NCI-H2227 (cell line): ENCODE results near the gene MAD1L1.

ENCODE experiments used
- DNase-seq: peaks from one replicate; lab custom pipeline; 2025; ENCODE audit not compliant: unreplicated experiment; lab: John Stamatoyannopoulos, UW

The MAD1L1 gene

DNA sequence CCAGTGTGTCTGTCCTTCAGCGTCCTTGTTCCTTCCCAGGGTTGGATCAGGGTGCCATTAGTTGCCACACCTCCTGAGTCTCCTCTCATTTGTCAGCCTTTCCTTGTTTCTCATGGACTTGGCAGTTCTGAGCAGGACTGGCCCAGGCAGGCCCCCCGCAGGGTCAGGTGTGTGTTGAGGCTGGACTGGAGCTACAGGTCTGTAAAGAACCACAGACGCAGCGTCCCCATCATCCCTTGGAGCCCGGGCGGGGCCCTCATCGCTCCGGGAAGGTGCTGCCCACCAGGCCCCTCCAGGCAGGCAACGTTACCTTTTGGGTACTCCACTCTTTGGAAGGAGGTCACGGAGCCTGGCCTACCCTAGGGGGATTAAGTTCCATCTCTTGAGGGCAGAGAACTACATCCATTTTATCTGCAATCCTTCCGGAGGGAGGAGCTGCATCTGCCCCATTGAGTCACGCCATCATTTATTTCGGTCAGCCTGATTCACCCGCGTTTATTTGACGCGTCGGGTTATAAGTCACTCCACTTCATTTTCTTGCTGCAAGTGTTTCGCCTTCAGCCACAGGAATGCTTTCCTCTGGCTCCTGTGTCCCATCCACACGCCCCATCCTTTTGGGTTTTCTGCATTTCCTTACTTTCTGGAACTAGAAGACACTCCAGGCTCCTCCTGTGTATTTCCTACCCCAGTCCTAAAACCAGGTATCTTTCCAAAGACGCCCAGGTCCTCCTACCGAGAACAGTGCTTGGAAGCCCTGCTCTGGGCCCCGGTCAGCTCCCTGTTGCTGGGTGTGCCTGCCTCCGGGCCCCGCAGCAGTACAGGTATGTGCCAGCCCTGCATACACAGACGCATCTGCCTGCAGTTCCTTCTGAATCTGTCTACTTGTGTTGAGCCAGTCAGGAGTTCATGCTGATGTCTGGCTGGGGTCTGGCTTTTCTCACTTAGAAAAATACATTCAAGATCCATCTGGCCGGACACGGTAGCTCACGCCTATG lies 141.9 kb downstream of the MAD1L1 start:
- no peak for DNase-seq

- no peak for DNase-seq
Observed at GRCh38 chr7:2088801-2089200, 143.9 kb downstream of the MAD1L1 start.

DNA sequence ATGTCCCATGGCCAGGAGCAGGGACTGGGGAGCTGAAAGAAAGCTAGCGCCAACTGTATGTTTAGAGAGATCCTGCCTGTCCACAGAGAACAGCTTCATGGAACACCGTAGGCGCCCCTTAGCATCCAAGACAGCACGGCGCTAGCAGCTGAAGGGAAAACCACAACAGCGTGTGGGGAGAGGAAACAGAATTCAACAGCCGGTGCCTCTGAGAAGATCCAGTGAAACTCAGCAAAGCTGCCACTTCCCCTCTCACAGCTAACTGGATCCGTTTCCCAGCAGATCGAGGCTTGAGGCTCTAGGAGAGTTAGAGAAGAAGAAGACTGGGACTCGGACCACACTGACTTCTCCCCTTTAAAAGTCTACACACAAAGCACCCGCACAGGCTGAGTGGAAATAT lies 145.0 kb downstream of the MAD1L1 start:
- DNase-seq: no peak

DNA sequence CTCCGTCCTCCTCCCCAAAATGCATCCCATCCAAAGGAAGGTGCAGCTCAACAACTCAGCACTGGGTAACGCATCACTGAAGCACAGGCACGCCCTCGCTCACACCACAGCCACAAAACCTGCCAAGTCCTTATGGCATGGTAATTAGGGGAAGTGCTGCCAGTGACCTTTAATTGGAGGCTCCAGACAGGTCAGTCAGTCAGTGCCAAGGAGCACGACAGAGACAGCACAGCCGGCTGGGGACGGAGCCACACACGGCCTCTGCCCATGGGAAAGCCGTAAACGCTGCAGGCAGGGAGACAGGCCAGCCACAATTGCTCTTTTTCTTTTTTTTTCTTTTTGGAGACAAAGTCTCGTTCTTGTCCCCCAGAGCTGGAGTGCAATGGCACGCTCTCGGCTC lies 146.5 kb downstream of the MAD1L1 start:
- no peak for DNase-seq

DNA sequence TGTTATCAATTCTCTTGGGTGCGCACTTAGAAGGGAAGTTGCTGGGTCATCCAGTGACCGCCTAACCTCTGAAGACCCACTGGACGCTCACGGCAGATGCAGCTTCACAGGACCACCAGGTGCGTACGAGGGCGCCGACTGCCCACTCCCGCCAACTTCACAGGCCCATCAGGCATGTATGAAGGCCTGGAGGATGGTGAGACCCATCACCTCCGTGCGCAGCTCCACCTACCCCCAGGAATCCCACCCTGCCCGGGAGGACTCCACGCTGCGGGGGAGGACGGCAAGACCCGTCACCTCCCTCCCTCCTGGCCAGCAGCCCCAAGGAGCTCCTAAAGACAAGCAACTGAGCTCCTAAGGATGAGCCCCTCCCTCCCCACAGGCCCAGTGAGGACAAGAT lies 146.9 kb downstream of the MAD1L1 start:
- DNase-seq: no peak

- no peak for DNase-seq
Observed at GRCh38 chr7:2084781-2085505, 147.8 kb downstream of the MAD1L1 start.

DNA sequence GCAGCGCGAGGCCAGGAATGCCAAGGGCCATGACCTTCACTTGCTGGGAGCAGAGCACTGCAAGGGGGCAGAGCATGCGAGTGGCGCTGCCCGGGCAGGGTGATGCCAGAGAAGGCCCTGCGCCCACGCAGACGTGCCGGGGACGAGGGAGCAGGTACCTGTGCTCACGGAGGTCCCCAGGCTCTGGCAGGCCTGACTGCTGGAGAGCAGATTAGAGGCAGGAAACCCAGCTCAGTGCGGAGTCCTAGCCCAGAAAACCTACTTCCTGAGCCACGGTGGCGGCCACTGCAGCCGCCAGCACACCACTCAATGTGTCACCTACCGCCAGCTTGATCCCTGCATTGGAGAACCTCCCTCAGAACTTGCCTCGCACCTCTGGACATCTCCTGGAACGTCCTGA lies 148.4 kb downstream of the MAD1L1 start:
- DNase-seq: no peak

GRCh38 chr7:2083362-2083761 lies 149.4 kb downstream of the MAD1L1 start:
- DNase-seq: no peak

GRCh38 chr7:2082139-2082998 lies 150.4 kb downstream of the MAD1L1 start:
- DNase-seq: no peak

DNA sequence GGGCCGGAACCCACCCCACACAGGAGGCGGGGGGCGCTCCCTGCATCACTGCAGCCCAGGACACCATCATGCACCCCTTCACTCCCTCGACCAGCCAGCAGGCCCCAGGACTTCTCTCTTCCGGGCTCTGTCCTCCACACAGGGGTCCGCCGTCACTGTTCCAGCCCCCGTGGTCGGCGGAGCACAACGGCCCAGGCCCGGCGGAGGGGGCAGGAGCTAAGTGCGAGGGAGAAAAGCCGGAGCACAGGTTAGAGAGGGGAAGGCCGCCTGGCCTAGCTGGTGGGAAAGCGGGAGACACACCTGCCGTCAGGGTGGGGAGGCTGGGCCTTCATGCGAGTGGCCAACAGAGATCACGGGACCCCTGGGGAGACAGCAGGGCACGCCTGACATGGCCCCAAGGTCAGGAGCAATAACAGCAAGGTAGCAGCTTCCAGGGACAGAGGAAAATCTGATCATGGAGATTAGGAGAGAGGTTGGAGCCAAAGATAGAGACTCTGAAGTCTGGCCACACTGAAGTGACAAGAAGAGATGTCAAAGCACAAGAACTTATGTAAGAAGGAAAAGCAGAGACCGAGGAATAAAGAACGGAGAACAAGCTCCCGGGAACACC lies 151.1 kb downstream of the MAD1L1 start:
- DNase-seq: no peak

GRCh38 chr7:2080477-2080876 lies 152.3 kb downstream of the MAD1L1 start:
- DNase-seq: no peak

GRCh38 chr7:2080060-2080387 lies 152.7 kb downstream of the MAD1L1 start:
- DNase-seq: no peak

DNA sequence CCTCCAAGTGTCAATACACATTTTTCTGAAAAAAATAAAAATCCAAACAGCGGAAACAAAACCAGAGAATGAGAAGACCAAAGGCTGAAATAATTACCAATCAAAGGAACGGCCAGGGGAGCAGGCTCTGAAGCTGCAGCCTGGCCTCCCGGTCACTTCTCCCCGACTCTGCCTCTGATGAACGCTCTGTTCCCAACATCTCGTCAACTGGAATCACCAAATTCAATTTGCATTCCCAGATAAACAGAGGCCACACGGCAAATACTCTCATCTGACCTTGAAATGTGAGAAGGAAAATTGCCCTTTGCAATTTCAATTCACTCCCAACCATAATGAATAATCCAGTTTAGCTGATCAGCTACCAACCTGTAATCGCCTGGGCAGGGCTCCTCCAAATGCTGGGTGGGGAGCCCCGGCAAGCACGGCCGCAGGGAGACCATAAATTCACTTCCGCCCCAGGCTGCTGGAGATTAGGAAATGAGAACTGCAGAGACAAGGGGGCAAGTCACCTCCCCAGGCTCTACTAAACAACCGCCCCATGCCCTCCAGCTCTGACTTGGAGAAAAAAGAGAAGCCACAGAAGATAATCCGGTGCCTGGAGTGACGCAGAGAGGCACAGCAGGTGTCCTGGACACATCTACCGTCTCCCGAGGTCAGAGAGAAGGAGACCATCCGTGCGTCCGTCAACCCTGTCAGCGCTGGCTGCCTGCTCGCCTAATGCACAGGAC lies 153.2 kb downstream of the MAD1L1 start:
- no peak for DNase-seq

DNA sequence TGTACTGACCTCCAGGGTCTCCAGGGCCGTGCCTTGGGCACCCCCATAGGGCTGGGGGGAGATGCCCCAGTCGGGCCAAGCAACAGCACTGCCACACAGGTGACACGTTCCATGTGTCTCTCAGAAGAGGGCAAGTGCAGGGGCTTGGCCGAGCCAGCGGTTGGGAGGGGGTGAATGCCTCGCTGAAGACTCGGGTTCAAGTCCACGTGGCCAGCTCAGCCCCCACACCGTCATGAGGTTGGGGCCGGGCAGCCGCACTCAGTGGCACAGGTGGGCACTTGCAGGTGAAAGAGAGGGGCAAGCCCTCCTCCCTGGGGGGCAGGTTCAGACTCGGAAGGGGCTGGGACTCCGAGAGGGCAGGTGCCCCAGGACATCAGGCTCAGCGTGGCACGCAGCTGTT lies 153.8 kb downstream of the MAD1L1 start:
- DNase-seq: no peak

- DNase-seq: no peak
Observed at GRCh38 chr7:2076649-2077064, 156.1 kb downstream of the MAD1L1 start.

DNA sequence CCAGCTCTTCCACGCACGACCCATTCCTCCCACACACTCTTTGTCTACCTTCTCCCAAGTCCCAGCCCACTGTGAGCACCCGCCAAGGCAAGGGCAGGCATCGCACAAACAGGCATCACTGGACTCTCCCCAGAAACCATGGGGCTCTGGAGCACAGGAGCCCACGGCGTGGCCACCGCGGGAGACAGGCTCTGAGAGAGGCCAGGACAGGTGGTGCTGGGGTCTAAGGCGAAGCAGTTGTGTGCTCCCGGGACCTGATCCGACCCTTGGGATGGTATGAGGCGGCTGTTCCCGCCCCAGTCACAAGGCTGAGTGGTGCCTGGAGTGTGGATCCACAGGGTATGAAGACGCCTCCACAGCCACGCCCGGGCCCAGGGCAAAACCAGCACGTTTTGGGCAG lies 156.9 kb downstream of the MAD1L1 start:
- DNase-seq: no peak

DNA sequence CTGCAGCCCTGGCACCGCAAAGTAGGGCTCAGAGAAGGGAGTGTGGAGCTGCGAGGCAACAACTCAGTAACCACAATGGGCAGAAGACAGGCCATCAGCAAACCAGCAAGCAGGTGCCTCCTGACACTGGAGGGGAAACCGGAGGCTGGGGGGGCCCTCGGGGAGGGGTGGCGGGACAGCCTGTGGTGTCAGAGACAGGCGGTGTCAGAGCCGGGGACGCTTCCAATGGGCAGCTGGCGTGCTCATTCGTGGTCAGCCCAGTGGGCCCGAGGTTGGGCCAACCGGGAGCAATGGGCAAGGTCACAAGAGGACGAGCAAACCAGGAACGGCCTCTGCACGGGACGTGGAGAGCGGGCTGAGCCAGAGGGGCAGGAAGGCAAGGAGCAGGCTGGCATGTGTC lies 158.1 kb downstream of the MAD1L1 start:
- no peak for DNase-seq

- no peak for DNase-seq
Observed at GRCh38 chr7:2072798-2073197, 159.9 kb downstream of the MAD1L1 start.

GRCh38 chr7:2072042-2072441 lies 160.7 kb downstream of the MAD1L1 start:
- DNase-seq: no peak

GRCh38 chr7:2071133-2071832 lies 161.5 kb downstream of the MAD1L1 start:
- DNase-seq: no peak
